ENCODE results near the gene TMEM54.

GRCh38 chr1:32876341-32877210 lies 24.6 kb downstream of the TMEM54 start:
- TF ChIP-seq POLR2A (IDR thresholded peaks at IDR 0.05) = no peak
- peak; percentile 53 to 73 (median 64) for TF ChIP-seq CTCF (IDR thresholded peaks at IDR 0.05)
- TF ChIP-seq EP300 (IDR thresholded peaks at IDR 0.05) = no peak
